ENCODE measurements around the gene DLG5. TPM values are rescaled to one million over a fixed set of nuclear protein-coding genes. Genes with fewer than 3 reads are reported as not detected.

Gene DLG5
- total and polyA plus RNA-seq, 2 donors (not counting 1 experiment from before 2014, with no cell fraction given) = 0.51 to 0.54 TPM

GRCh38 chr10:77893386-77893785, 33.2 kb downstream of the DLG5 start:
- no peaks in the 10 kb centered on the region for H3K9me3 ChIP-seq (ENCODE audit: control extremely low read depth in 1 of 3, control insufficient read depth in 2 of 3, insufficient read depth in 1 of 3, low read length in 2 of 3)
- no peaks in the 10 kb centered on the region for H4K20me1 ChIP-seq (ENCODE audit: control insufficient read depth, insufficient read depth, low read length, poor library complexity, severe bottlenecking)
- H3K27me3 ChIP-seq (replicated peaks in 1 of 4; ENCODE audit: control extremely low read depth in 1 of 4, control insufficient read depth in 3 of 4, insufficient read depth in 4 of 4, low read length in 3 of 4) = no peaks in the 10 kb centered on the region
- no peak overlapping the region for H3K4me2 ChIP-seq (replicated peaks; ENCODE audit: low read depth, low read length, poor library complexity, severe bottlenecking)
- H3K27ac Mint-ChIP-seq = no peak overlapping the region
- 92% methylated on average over 7 of the region's 8 CpGs for WGBS (ENCODE audit: insufficient coverage)
- H3K27me3 Mint-ChIP-seq = peaks cover 15% of the 10 kb centered on the region
- no peaks in the 10 kb centered on the region for H3K79me2 ChIP-seq (ENCODE audit: control insufficient read depth, insufficient read depth, low read length)
- intact Hi-C loops (cut with micrococcal nuclease) = no loop called here
- TF ChIP-seq EZH2 (IDR thresholded peaks at IDR 0.05; ENCODE audit: borderline replicate concordance, insufficient read depth, low read depth, low read length, poor library complexity, severe bottlenecking) (no peak), CTCF (IDR thresholded peaks at IDR 0.05) (no peak)
- no peaks in the 10 kb centered on the region for H3K9me3 Mint-ChIP-seq (ENCODE audit: insufficient read depth)
- no peak overlapping the region for H3K27ac ChIP-seq (ENCODE audit: low read length in 2 of 2)
- H2AFZ ChIP-seq (ENCODE audit: insufficient read depth, low read depth, low read length, poor library complexity, severe bottlenecking) = no peak overlapping the region
- no peak overlapping the region for H3K4me3 Mint-ChIP-seq
- no peak for DNase-seq
- H3K4me3 ChIP-seq (ENCODE audit: control extremely low read depth in 1 of 5, extremely low read depth in 1 of 5, insufficient read depth in 1 of 5, low read depth in 2 of 5, low read length in 4 of 5) = no peak overlapping the region
- no peaks in the 10 kb centered on the region for H3K36me3 ChIP-seq (replicated peaks in 1 of 2; ENCODE audit: control extremely low read depth in 1 of 2, control insufficient read depth in 1 of 2, extremely low read depth in 1 of 2, insufficient read depth in 2 of 2, low read length in 1 of 2)
- no peak overlapping the region for H3K9ac ChIP-seq (ENCODE audit: low read length)
- ATAC-seq (ENCODE audit: low read depth) = no peak
- CTCF ChIA-PET = no interaction called here
- POLR2A ChIA-PET = no interaction called here
- H3K4me1 ChIP-seq (ENCODE audit: control insufficient read depth in 2 of 2, insufficient read depth in 2 of 2, low read length in 2 of 2) = no peaks in the 10 kb centered on the region
- no peaks in the 10 kb centered on the region for H3K4me1 Mint-ChIP-seq

DNA sequence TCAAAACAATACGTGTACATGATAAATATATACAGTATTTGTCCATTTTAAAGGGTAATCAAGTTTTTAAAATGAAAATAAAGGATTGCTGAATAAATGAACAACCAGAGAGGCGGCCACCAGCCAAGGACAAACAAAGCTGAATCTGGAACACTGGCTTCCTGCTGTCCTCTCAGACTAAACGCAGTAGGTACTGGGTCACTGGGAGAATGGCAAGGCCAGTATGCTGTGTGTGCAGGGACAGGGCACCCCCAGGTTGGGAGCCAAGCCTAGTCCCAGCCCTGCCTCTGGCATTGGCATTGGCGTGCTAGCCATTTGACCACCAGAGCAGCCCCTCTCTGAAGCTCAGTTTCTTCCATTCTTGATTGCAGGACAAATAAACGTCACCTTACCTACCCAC, 33.8 kb downstream of the DLG5 start:
- TF ChIP-seq EZH2 (IDR thresholded peaks at IDR 0.05; ENCODE audit: borderline replicate concordance, insufficient read depth, low read depth, low read length, poor library complexity, severe bottlenecking) = no peak
- no peak for TF ChIP-seq CTCF (IDR thresholded peaks at IDR 0.05)
- no peak overlapping the region for H3K4me2 ChIP-seq (replicated peaks; ENCODE audit: low read depth, low read length, poor library complexity, severe bottlenecking)
- H3K27me3 Mint-ChIP-seq = peaks cover 15% of the 10 kb centered on the region
- H3K4me3 ChIP-seq (ENCODE audit: control extremely low read depth in 1 of 5, extremely low read depth in 1 of 5, insufficient read depth in 1 of 5, low read depth in 2 of 5, low read length in 4 of 5) = no peak overlapping the region
- H3K4me1 Mint-ChIP-seq = no peaks in the 10 kb centered on the region
- ChIA-PET CTCF (no interaction called here), POLR2A (no interaction called here)
- H3K4me3 Mint-ChIP-seq = no peak overlapping the region
- H3K27ac Mint-ChIP-seq = no peak overlapping the region
- no peaks in the 10 kb centered on the region for H3K9me3 Mint-ChIP-seq (ENCODE audit: insufficient read depth)
- no peak overlapping the region for H2AFZ ChIP-seq (ENCODE audit: insufficient read depth, low read depth, low read length, poor library complexity, severe bottlenecking)
- H3K9ac ChIP-seq (ENCODE audit: low read length) = no peak overlapping the region
- intact Hi-C loops (cut with micrococcal nuclease) = no loop called here
- 95% methylated on average over 2 of the region's 5 CpGs for WGBS (ENCODE audit: insufficient coverage)
- H3K4me1 ChIP-seq (ENCODE audit: control insufficient read depth in 2 of 2, insufficient read depth in 2 of 2, low read length in 2 of 2) = no peaks in the 10 kb centered on the region
- no peak for DNase-seq
- no peaks in the 10 kb centered on the region for H3K36me3 ChIP-seq (replicated peaks in 1 of 2; ENCODE audit: control extremely low read depth in 1 of 2, control insufficient read depth in 1 of 2, extremely low read depth in 1 of 2, insufficient read depth in 2 of 2, low read length in 1 of 2)
- ATAC-seq (ENCODE audit: low read depth) = no peak
- no peaks in the 10 kb centered on the region for H4K20me1 ChIP-seq (ENCODE audit: control insufficient read depth, insufficient read depth, low read length, poor library complexity, severe bottlenecking)
- no peaks in the 10 kb centered on the region for H3K79me2 ChIP-seq (ENCODE audit: control insufficient read depth, insufficient read depth, low read length)
- no peak overlapping the region for H3K27ac ChIP-seq (ENCODE audit: low read length in 2 of 2)
- H3K9me3 ChIP-seq (ENCODE audit: control extremely low read depth in 1 of 3, control insufficient read depth in 2 of 3, insufficient read depth in 1 of 3, low read length in 2 of 3) = no peaks in the 10 kb centered on the region
- H3K27me3 ChIP-seq (replicated peaks in 1 of 4; ENCODE audit: control extremely low read depth in 1 of 4, control insufficient read depth in 3 of 4, insufficient read depth in 4 of 4, low read length in 3 of 4) = no peaks in the 10 kb centered on the region
